GM03348 (cell line): Measurements from ENCODE around the gene CD3G.
A peak's percentile ranks its signal among the peaks of the same experiment; 100 is the strongest.

Experiments
- DNase-seq: peaks from one replicate; pipeline ENCODE4 v3.0.0; 2012; ENCODE audit warnings: low spot score

CD3G gene

DNA sequence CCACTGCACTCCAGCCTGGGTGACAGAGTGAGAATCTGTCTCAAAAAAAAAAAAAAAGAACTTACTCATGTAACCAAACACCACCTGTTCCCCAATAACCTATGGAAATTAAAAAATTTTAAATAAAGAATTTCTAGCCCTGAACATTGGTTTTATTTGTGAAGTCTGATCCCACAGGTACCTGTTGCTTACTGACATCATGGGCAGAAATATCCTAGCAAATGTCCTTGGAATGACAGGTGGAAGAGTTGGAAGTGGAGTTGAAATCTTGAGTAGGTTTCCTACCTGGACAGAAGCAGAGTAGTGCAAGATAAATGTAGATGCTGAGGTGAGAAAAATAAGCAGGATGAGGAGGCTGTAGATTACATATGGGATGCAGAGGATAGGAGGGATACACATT is 18.9 kb upstream of the CD3G start:
- DNase-seq = no peak

DNA sequence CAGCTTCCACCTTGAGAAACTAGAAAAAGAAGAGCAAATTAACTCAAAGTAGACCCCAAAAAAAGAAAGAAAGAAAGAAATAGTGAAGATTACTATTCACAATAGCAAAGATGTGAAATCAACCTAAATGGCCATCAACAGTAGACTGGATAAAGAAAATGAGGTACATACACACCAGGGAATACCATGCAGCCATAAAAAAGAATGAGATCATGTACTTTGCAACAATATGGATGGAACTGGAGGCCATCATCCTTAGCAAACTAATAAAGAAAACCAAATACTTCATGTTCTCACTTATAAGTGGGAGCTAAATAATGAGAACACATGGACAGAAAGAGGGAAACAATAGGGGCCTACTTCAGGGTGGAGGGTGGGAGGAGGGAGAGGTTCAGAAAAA is 15.4 kb upstream of the CD3G start:
- DNase-seq = no peak

DNA sequence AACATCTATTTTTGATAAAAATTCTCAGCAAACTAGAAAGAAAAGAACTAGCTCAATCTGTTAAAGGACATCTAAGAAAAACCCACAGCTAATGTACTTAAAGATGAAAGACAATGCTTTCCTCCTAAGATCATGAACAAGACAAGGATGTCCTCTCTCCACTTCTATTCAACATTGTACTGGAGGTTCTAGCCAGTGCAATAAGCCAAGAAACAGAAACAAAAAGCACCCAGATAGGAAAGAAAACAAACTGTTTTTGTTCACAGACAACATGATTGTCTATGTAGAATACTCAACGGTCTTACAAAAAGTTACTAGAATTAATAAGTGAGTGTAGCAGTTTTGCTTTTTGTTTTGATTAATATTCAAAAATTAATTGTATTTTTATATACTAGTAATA is 9.4 kb upstream of the CD3G start:
- no peak for DNase-seq

DNA sequence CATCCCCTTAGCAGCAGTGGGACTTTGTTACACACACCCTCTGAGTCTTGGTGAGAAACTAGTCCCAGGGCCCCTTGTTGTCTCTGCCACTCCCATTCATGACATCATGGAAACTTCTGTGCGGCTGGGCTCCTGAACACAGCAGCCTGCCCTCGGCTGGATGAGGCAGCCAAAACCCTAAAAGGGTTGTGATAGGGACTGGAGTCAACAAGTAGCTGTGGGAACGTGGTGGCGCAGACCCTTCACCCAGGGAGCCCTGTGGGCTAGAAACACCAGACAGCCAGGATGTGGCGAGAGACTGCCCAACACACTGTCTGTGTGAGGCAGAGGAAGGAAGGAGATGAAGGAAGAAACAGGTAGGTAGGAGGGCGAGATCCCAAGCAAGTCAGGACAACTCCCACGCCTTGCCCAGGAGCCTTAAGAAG is 5.5 kb upstream of the CD3G start:
- no peak for DNase-seq

DNA sequence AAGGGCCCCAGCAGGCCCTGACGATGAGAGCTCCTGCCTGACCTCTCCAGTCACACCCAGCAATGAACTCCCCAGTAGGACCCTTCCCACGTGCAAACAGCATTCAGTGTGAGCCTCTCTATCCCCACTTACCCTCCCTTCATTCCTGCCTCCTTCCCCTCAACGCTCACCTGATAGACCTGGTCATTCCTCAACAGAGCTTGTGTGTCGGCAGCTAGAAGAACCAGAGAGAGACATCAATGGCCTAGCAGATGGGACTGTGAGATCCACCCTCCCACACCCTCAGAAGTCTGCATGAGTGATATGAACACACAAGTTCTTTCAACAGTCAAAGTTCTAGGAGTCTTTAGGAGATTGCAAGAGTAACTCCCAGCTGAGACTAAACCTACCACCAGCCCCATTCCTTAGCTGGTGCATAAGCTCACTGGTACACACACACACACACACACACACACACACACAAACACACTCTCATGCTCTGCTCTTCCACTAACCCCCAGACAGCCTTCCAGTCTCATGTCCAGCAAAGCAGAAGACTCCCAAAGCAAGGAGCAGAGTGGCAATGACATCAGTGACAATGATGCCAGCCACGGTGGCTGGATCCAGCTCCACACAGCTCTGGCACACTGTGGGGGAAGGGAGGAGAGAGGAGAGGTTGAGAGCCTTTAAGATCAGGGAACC is 4.7 kb upstream of the CD3G start:
- no peak for DNase-seq

DNA sequence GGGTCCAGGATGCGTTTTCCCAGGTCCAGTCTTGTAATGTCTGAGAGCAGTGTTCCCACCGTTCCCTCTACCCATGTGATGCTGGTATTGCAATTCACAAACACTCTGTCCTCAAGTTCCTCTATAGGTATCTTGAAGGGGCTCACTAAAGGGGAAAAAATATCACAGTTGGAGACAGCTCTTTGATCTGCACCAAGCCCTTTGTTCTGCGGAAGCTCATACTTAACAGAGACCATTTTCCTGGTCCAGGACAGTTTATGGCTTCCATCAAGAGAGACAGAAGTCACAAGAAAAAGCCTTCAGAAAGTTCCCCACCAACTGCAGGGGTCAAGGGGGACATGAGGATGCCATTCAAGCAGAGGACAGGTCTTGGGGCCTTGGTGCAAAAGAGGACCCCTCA is 3.7 kb upstream of the CD3G start:
- DNase-seq = no peak

DNA sequence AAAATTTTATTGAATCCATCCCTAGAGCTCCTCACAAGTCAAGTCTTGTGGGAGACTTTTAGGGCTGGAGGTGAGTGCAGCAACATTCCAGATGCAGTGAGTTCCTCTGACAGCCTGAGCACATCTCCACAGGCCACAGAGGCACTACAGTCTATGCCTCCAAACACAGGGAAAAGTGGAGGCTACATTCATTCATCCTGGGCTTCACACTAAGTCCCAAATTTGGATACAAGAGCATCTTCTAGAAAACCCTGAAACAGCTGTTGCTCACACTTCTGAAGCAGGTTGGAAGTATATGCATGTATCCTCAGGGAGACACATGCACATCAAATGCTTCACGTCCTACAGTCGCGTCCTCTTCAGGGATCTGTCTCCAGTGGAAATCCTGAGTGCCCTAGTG is 2.9 kb upstream of the CD3G start:
- no peak for DNase-seq

DNA sequence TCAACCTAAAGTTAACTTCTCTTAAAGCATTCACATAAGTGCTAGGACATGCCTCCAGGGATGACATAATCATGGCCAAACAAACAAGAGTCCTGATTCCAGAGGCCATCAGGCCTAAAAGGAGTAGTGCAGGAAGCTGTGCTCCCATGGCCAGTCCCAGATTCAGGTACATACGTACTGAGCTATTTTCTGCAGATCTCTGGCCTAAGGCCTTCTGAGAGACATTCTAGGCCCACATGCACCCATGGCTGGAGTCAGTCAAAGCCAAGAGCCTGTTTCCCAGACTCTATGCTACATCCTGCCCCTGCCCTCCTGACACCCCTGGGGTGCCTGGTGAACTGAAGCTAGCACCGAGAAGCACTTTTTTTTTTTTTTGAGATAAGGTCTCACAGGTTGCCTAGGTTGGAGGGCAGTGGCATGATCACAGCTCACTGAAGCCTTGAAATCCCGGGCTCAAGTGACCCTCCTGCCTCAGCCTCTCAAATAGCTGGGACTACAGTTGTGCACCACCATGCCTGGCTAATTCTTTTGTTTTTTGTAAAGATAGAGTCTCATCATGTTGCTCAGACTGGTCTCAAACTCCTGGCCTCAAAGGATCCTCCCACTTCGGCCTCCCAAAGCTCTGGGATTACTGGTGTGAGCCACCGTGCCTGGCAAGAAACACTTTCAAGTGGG is 2.2 kb upstream of the CD3G start:
- DNase-seq = no peak

DNA sequence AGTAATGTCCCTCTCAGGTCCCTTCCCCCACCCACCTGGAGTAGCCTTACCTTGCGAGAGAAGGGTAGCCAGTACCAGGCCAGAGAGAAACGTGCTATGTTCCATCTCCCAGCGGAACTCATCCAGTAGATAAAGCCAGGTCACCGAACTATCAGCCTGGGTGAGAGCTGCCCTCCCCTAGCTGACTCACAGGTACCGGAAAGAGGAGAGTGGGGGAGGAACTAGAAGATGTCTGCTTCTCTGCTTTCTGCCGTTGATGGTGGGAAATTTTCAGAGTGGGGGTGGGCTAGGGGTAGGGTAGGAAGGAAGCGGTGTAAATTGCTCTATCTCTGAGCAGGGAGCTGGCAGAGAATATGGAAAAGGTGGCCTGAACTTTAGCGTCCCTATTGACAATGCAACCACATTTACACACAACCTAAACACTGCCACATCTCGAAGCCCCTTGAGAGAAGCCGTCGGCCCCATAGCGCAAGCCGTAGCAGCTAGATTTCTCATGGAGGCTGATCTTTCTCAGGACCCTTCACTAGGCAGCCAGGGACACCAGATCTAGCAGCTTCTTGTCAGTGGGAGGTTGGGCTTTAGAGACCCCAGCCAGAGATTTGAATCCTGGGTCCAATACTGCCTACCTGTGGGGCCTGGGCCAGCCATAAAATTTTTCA is 1.5 kb upstream of the CD3G start, which contains the start of gene CD3D:
CD3D (minus strand) TSS at position 203 of the 659 bp plus-strand sequence; CDS start at position 105, 98 bp downstream.
- DNase-seq = no peak

DNA sequence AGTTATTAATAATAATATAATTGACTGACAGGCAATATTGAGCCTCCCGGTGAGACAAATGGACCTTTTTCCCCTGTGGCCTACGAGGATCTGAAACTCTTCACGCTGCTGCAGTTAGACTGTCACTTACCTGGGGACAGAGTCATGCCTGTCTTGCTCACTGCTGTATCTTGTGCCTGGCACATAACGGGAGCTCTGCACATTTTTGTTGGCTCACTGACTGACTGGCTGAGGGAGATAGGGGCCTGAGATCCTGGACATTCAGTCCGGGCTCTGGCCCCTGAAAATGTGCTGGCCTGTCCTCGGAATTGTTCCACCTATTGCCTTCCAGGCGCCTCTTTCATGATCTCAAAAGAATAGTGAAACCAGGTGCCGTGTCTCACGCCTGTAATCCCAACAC is 896 bp upstream of the CD3G start:
- no peak for DNase-seq

DNA sequence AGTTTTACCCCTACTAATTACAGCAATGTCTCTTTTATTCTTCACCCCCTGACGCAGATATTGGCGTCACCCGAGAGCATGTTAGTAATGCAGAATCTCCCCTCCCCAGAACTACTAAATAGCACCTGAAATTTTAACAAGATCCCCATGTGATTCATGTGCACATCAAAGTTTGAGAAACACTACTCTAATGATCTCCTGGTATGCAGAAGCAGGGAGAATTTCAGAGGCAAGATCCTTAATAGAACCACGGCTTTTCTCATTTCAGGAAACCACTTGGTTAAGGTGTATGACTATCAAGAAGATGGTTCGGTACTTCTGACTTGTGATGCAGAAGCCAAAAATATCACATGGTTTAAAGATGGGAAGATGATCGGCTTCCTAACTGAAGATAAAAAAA is 5.3 kb downstream of the CD3G start:
- no peak for DNase-seq

DNA sequence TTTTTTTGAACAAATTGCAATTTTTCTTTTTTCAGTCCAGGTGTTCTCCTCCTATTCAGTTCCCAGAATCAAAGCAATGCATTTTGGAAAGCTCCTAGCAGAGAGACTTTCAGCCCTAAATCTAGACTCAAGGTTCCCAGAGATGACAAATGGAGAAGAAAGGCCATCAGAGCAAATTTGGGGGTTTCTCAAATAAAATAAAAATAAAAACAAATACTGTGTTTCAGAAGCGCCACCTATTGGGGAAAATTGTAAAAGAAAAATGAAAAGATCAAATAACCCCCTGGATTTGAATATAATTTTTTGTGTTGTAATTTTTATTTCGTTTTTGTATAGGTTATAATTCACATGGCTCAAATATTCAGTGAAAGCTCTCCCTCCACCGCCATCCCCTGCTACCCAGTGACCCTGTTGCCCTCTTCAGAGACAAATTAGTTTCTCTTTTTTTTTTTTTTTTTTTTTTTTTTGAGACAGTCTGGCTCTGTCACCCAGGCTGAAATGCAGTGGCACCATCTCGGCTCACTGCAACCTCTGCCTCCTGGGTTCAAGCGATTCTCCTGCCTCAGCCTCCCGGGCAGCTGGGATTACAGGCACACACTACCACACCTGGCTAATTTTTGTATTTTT is 9.1 kb downstream of the CD3G start:
- DNase-seq = peak; percentile 39

DNA sequence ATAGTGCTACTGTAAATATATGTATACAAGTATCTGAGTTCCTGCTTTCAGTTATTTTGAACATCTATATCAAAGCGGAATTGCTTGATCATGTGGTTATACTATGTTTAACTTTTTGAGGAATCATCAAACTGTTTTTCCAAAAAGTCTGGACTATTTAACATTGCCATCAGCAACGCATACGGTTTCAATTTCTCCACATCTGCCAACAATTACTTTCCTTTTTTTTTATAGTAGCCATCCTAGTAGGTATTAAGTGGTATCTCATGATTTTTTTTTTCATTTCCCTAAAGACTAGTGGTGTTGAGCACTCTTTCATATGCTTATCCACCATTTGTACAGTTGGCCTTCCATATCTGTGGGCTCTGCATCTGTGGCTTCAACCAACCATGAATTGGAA is 13.9 kb downstream of the CD3G start:
- DNase-seq = no peak

DNA sequence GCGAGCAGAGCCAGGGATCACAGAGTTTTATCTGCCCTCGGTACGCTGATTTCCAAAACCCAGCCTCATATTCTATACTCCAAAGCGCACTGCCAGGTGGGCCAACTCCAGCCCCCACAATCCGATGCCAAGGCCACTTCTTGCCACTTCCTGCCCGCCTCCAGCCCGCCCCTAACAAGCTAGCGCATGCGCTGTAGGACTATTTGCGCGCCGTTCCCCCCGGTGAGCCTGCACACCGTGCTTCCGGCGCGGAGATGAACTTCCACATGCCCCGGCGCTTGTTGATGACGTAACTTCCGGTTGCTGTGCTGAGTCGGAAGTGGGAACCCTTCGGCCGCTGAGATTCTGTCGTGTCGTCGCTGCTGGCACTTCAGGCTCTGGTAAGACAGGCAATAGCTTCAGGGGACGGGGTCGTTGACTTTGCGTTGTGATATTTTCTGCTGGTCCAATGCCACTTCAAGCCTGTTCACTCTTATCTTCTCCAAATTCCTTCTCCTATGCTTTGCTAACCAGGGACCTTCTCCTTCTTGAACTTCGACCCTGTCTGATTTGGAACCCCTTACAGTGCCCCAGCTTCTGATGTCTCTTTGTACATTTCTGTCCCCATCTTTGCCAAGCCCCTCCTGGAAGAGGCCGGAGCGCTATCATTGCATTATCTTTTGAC is 15.3 kb downstream of the CD3G start, which contains the start of gene UBE4A:
UBE4A (plus strand) TSS at position 306 of the 664 bp plus-strand sequence. CDS start 5,481 bp downstream, outside the sequence.
- DNase-seq = peak; percentile 89

DNA sequence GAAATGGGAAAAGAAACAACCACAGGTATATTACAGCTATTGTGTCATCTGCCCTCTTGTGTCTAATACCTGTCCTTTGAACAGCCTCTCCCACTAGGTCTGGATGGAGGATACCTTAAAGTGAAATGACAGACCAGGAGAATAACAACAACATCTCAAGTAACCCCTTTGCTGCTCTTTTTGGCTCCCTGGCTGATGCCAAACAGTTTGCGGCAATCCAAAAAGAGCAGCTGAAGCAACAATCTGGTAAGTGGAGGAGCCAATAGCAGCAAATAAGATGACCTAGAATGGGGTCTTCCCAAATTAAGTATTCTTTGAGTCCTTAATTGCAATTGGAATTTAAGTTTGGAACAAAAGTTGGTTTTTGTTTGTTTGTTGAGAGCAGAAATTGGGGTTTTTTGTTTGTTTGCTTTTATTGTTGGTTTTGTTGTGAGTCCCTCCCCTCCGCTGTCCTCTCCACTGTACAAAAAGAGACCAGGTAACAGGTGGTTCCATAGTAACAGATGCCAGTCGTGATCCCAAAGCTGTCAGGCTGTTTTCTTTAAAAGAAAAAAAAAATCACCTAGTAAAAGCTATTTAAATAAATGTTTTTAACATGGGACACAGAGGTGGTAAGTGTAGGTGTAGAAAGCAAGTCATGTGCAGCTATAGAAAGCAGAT is 20.9 kb downstream of the CD3G start:
- no peak for DNase-seq

DNA sequence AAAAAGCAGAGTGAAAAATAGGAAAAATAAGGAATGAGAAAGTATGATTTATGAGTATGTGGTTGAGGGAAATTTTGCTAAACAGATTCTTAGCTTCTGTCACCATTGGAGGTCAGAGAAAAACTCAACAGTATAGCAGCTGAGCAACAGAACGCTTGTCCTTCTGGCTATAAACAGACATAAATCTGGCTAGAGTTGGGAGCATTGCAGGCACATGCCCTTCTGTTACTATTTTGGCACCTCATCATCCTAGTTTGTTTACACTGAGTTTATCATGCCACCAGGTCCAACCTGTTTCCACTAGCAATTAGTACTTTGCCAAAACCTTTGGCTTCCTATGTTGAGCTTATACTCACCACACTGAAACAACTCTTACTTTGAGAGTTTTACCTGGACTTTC is 22.1 kb downstream of the CD3G start:
- DNase-seq = no peak

DNA sequence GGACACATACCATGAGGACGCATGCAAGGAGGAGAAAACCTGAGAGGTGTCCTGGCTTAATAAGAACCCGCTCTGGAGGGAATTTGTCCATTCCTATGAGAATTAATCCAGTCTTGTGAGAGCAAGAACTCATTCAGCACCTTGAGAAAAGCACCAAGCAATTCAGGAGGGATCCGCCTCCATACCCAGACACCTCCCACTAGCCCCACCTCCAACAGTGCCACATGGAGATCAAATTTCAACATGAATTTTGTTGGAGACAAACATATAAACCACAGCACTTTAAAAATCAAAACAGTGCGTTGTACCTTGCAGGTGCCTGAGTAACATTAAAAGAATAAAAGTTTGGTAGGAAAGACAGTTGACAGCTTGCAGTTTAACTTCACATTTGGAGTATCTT is 26.6 kb downstream of the CD3G start:
- no peak for DNase-seq

DNA sequence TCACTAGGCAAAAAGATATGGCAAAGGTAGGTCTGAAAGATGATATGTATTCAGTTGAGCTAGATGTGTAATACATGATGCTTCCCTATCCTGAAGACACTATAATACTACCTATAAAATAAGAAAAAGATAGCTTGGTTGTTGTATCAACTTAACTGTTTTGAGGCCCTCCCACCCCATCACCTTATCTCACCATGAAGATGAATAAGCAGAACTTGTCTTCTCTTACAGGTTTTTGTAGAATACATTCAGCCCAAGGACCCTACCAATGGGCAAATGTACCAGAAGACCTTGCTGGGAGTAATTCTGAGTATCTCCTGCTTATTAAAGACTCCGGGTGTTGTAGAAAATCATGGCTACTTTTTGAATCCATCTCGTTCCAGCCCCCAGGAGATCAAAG is 29.1 kb downstream of the CD3G start:
- DNase-seq = no peak

DNA sequence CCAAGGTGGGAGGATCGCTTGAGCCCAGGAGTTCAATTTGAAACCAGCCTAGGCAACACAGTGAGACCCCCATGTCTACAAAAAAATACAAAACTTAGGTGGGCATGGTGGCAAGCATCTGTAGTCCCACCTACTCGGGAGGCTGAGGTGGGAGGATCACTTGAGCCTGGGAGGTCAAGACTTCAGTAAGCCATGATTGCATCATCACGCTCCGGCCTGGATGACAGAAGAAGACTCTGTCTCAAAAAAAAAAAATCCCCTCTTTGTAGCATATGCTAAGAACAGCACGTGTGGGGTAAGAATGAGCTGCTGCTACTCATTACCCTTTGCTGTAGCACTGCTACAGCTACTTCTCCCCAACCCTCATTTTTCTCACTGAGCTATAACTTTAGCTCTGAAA is 29.7 kb downstream of the CD3G start:
- DNase-seq = no peak

DNA sequence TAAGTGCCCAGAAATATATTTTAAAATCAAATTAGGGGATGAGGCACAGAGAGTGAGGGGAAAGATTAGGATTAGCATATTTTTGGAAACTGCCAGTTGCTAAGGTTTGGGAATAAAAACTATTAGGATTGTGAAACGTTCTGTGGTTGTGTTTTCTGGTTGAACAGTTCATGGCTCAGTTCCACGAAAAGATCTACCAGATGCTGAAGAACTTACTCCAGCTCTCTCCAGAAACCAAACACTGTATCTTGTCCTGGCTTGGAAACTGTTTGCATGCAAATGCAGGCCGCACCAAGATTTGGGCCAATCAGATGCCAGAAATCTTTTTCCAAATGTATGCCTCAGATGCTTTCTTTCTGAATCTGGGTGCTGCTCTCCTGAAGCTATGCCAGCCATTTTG is 30.6 kb downstream of the CD3G start:
- peak; percentile 65 for DNase-seq

DNA sequence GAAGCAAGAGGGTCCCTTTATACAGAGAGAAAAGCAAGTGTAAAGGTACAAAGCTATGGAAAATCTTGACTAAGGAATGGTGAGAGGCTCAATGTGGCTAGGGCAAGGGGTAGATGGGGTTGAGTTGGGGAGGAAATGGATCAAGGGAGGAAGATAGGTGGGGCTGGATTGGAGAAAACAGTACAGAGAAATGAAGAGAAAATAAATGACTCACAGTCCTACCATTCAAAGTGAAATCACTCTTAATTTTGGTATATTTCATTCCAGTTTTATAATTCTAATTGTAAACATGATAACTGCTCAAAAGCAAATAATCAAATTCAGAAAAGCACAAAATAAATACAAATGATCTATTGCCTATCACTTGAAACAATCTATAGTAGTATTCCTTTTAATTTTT is 31.8 kb downstream of the CD3G start:
- DNase-seq = no peak

DNA sequence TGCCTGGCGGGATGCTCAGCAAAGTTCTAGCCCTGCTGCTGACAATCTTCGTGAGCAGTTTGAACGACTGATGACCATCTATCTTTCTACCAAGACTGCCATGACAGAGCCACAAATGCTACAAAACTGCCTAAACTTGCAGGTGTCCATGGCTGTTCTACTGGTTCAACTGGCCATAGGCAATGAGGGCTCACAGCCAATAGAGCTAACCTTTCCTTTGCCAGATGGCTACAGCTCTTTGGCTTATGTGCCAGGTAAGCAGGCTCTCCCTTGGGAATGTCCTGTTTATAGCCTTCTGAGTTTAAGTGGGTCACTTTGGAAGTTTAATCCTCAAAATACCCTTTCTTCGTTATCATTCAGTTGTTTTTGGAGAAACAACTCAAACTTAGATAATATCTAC is 35.4 kb downstream of the CD3G start:
- no peak for DNase-seq
